ENCODE results near the gene NME7.
"Not testable (repeated sequence)": the region's sequence is repeated elsewhere in the genome, so short reads cannot be mapped to it uniquely, and the experiment has no call there.

The NME7 gene

DNA sequence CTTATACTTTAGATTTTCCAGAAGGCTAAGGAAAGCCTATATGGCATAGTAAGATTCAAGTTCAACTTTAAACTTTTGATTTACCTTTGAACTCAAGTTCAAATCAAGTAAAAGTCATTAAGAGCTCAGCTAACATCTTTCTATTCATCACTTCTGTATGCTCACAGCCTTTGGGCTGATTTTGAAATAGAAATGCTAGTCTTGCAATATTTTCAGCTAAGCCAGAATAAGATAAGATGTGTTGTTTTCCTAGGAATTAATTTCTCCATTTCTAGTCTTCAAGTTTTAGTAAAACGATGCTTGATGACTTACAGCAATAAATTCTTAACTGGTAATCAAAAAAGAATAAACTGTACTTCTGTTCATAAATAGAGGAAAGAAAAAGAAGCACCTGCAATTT, 225.5 kb downstream of the NME7 start:
- no peak overlapping the region for H3K4me3 ChIP-seq (ENCODE audit: low read depth, low read length)
- no peak for DNase-seq (ENCODE audit: low read depth)

DNA sequence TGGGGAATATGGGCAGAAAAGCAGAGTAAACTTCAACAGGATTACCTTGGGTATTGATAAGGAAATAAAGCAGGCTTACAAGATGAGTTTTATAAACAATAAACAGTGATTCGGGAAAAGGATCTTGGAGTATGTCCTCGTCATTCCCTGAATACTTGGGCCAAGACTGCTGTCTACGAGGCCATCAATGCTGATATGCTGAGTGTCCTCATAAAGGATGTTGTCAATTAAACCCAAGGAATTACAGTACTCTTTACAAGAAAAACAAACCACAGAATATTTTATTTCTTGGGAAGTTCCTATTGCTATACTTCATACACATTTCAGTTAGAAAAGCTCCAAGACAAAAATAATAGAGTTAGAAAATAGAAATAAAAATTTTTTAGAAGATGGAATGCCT, 226.2 kb downstream of the NME7 start:
- H3K4me3 ChIP-seq (ENCODE audit: low read depth, low read length) = no peak overlapping the region
- no peak for DNase-seq (ENCODE audit: low read depth)

DNA sequence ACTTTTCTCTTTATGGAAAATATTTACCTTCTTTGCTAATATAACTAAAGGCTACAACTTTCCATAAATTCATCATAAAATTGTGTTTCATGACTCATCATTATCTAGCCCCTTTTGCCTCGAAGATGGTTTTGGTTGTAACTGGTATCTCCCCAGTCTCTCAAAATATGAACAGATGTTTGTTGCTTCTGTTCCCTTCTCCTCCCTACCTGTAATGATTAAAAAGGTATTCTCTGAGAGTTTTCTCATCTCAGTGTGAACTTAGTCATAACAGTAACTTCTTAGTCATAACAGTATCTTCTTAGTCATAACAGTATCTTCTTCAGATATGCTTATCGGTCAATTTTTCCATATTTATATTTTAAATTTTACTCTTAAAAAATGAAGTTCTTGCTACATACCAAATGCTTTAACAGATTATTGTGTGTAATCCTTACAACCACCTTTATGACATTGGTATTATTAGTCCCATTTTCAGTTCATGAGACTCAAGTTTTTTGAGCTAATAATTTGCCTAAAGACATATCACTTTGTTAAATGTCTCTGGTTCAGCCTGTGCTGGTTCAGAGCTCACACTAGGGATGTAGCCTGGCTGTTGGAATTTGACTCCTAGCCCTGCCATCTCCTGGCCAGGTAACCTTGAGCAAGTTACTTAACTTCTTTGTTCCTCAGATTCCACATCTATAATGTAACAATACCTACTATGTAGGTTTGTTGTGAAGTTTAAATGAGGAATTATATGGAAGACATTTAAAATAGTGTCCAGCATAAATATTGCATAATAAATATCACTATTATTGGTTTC, 228.5 kb downstream of the NME7 start:
- H3K4me3 ChIP-seq (ENCODE audit: low read depth, low read length) = no peak overlapping the region
- no peak for DNase-seq (ENCODE audit: low read depth)

DNA sequence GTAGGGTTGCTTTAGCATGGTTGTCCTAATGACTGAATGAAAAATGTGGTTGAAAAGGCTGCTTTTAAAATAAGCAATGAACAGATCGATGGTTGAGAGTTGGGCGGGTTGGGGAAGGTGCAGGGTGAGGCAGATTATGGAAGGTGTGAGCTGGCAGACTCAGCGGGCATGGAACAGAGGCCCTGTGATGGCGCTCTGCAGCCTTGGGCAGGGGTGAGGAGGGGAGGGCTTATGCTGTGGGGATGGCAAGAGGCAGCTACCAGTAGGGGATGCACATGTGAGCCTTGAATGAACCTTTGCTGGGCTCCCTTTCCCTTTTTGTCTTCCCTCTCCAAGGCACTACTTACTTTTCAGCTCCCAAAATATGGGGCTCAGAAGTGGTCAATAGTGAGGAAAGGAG, 230.2 kb downstream of the NME7 start:
- no peak overlapping the region for H3K4me3 ChIP-seq (ENCODE audit: low read depth, low read length)
- no peak for DNase-seq (ENCODE audit: low read depth)

DNA sequence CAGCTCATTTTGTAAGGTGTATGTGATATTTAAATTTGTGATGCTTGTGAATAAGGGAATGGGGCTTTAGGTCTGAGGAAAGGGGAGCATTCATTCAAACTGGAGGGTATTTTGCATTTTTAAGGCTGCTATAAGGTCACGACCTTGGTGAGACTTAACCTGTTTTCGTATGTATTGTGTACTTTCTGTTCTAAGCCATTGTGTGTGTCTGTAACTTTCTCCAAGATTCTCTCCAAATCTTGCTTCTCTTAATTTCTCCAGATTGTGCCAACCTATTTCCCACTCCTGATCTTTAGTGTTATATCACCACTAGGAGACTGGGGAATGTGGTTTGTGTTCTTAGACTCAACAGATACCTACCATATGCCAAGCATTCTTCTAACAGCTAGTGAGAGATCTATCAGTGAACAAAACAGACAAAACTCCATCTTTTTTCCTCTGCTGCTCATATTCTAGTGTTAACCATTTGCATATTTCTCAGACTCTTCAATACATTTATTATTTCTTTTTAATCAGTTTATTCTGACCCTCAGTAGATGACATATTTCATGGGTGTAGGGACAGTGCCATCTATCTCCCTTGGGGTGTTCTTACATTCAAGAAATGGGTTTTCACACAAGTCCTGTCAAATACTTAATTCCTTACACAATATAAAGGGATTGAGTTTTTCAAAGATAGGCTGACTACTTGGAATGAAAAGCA, 233.6 kb downstream of the NME7 start:
- DNase-seq (ENCODE audit: low read depth) = no peak
- H3K4me3 ChIP-seq (ENCODE audit: low read depth, low read length) = no peak overlapping the region

DNA sequence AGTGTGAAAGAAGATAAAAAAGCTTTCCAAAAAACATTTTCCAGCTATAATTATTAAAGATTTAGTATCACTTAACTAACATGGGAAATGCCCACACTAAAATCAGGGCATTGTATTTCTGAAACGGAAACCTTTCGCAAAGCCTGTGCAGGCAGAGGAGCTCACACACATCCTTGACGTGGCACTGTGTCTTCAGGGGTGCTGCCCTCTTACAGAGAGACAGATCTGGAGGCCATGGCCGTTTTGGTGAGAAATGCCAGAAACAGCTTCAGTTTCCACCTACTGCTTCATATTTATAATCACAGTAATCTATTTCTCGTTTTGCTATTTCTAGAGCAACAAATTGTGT, 234.4 kb downstream of the NME7 start:
- DNase-seq (ENCODE audit: low read depth) = no peak
- H3K4me3 ChIP-seq (ENCODE audit: low read depth, low read length) = no peak overlapping the region

DNA sequence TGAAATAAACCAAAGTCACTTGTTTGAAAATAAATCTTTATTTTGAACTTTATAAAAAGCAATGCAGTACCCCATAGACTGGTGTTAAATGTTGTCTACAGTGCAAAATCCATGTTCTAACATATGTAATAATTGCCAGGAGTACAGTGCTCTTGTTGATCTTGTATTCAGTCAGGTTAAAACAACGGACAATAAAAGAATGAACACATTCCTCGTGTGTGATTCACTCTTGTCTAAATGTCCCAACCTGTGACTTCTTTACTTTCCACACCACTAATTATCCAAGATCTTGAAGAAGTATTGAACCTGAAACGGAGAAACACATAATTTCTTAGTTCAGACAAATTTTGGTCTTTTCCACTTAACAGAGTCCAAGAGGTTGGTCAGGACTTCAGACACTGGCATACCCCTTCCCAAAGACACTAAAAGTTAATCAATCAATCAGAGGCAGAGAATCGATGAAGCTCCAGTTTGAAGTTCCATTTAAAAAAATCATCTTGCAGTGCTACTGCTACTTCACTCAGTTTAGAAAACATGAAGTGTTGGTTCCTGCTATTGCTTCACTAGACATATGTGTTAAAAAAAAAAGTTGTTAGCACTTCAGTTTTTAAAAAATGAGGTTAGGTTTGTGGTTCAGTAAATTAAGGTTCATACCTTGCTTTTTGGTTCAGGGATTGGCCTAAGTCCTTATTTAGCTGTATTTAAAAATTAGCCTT, 234.9 kb downstream of the NME7 start:
- H3K4me3 ChIP-seq (ENCODE audit: low read depth, low read length) = no peak overlapping the region
- DNase-seq (ENCODE audit: low read depth) = no peak

DNA sequence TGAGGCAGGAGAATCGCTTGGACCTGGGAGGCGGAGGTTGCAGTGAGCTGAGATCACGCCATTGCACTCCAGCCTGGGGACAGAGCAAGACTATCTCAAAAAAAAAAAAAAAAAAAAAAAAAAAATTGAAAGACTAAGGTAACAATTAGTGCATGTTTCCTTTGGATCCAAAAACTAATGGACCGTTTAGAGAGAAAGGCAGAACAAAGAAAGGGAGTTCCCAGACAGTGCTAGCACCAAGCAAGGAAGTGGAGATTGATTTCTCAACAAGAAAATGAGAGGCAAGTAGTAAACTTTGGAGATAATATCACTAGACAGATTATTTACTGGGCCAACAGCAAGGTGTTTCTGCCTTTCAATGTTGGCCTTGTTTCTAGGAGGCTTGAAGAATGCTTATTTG, 236.9 kb downstream of the NME7 start:
- no peak overlapping the region for H3K4me3 ChIP-seq (ENCODE audit: low read depth, low read length)
- DNase-seq (ENCODE audit: low read depth) = no peak

DNA sequence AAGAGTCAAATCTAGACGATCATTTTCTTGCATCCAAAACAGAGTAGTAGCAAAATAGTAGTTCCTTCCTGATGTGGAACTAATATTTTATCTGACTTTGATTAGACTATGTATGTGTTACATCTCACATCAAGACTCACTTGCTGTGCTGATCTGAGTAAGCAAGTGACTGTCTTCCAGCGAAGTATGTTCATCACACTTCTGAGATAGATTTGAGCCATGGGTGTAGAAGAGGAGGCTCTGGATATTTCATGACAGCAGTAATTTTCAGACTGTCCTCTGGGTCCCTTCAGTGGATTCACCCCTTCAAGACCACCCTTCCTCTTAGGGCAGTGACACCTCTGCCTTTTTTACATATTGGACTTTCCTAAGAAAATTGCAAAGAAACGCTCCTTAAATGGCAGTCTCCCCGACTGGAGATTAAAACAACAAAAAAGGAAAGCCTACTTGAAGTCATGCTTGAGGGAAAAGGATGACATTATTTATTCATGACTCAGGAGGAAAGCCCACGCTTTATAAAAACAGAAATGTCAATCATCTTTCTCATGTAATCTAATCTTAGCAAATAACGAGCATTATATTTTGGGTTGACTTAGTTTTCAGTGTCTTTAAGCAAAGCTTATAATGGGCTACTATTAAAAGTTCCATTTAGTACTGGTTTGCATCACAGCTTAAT, 238.3 kb downstream of the NME7 start:
- DNase-seq (ENCODE audit: low read depth) = no peak
- no peak overlapping the region for H3K4me3 ChIP-seq (ENCODE audit: low read depth, low read length)

DNA sequence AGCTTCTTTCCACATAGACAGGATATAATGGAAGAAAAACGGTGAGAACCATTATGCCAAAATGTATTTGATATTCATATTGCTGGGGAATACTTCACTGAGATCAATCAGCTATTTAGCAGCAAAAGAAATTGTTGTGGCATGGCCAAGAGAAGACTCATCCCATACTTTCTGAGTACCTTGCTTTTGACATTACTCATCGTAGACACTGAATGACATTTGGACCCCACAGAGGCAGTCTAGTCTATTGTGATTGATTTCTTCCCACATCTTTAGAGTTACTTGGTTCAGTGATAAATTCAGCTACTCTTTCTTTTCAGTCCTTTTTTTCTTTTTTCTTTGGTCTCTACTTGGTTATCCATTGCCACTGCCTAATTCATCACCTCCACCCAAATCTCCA, 239.0 kb downstream of the NME7 start:
- H3K4me3 ChIP-seq (ENCODE audit: low read depth, low read length) = no peak overlapping the region
- no peak for DNase-seq (ENCODE audit: low read depth)

DNA sequence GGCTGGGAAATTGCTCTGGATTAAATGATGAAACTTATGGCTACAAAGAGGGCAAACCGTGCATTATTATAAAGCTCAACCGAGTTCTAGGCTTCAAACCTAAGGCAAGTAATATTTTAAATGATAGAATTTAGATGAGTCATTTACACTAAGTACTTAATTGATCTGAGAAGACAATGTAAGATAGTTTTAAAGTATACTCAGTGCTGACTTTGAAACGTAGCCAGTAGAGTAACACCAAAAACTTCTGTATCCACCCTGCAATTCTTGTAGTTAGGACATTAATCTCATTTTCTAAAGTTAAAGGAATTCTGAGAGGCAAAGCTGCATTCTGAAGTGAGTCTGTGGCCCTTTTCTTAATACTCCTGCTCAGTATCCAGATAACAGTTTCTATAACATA, 240.3 kb downstream of the NME7 start:
- H3K4me3 ChIP-seq (ENCODE audit: low read depth, low read length) = no peak overlapping the region
- no peak for DNase-seq (ENCODE audit: low read depth)

DNA sequence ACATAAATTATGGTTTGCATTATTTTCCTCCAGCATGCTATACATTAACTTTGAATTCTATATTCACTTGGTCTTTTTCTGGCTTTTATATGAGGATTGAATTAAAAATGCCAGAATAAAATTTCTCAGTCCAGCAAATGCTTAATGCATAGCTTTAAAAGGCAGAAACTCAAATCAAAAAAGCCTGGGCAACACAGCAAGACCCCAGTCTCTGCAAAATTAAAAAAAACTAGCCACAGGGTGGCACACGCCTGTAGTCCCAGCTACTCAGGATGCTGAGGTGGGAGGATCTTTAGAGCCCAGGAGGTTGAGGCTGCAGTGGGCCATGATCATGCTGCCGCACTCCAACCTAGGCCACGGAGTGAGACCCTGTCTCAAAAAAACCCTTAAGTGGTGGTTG, 241.3 kb downstream of the NME7 start:
- H3K4me3 ChIP-seq (ENCODE audit: low read depth, low read length) = no peak overlapping the region
- DNase-seq (ENCODE audit: low read depth) = no peak

DNA sequence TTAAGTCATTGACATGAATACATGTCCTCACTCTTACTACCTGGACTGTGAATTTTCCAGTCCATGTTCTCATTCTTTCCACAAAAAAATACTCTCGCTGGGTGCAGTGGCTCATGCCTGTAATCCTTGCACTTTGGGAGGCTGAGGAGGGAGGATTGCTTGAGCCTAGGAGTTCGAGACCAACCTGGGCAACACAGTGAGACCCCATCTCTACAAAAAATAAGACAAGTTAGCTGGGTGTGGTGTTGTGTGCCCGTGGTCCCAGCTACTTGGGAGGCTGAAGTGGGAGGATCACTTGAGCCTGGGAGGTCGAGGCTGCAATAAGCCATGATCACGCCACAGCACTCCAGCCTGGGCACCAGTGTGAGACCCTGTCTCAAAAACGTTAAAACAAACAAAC, 242.0 kb downstream of the NME7 start:
- not testable (repeated sequence) for H3K4me3 ChIP-seq (ENCODE audit: low read depth, low read length); DNase-seq (ENCODE audit: low read depth)

DNA sequence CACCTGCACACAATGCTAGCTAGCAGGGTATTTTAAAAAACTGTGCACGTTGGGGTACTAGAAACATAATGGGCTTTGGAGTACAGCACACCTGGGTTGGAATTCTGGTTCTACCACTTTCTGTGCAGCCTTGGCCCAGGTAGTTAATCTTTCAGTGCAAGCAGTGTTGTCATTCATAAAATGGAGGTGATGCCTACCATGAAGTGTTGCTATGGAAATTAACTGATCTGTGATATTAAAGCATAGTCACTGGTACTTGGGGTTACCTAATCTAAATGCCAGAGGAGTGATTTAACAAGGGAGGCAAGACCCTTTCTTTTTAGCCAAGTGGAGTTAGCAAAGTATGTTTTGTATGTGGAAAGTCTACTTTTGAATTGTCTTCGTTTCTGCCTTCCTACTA, 243.1 kb downstream of the NME7 start:
- no peak for DNase-seq (ENCODE audit: low read depth)
- no peak overlapping the region for H3K4me3 ChIP-seq (ENCODE audit: low read depth, low read length)

DNA sequence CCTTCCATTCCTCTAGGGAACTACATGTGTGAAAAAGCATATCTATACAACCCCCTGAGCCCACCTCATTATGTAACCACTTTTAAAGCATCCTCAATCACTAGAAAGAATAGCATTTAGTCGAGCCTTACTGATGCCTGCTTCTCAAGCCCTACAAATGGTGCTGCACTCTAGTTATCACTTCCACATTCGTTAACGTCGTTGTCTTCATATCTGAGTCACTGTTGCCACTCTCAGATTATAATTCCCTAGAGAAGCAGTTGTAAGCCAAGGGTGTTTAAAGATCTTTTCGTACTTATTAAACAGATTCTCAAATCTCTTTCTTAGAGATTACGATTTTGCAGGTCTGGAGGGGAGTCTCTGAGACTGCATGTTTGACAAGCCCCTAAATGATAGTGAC, 244.6 kb downstream of the NME7 start:
- no peak for DNase-seq (ENCODE audit: low read depth)
- no peak overlapping the region for H3K4me3 ChIP-seq (ENCODE audit: low read depth, low read length)

DNA sequence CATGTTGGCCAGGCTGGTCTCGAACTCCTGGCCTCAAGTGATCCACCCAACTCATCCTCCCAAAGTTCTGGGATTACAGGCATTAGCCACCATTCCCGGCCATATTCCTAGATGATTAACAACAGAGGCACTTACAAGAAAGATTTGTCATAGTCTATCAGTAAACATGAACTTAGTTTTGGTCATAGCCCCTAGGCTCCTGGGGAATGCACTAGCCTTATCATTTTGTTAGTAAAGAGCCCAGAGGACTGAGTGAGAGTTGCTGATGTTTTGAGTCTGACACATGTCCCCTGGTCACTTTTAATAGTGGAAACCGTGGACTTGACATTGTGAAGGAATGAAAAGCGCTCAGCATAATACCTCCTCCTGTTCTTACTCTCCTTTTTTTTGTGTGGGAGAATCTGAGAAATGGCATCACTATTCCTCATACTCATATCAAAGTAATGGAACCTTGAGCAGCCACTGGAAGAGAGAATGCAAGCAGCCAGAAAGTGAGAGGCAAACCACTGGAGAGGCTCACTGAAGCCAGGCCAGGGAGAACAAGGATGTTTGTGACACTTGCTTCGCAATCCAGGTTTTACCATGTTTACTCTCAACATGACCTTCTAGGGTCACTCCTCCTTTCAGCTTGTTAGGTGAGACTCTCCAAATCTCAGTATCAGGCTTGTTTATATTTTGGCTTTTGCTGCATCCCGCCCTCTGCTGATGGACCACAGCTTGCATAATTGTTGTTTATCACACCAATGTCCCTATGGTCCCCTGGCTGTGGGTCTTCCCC, 246.3 kb downstream of the NME7 start:
- DNase-seq (ENCODE audit: low read depth) = no peak
- H3K4me3 ChIP-seq (ENCODE audit: low read depth, low read length) = no peak overlapping the region

DNA sequence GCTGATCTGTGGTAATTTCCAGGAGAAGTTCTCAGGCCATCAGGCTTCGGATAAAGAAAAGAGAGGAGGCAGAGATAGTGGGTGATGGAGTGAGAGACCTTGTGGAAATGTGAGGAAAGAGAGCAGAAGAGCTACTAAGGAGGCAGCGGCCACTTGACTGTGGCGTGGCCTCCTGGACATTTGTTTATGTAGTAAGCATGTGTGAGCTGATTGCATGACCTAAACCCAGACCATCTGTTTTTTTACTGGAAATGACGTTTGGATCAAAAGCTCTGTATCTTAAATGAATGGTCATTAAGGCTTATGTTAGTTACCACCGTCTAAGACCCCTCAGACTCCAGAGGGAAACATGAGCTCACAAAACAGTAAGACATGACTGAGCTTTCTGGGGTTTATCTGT, 247.5 kb downstream of the NME7 start:
- no peak for DNase-seq (ENCODE audit: low read depth)

DNA sequence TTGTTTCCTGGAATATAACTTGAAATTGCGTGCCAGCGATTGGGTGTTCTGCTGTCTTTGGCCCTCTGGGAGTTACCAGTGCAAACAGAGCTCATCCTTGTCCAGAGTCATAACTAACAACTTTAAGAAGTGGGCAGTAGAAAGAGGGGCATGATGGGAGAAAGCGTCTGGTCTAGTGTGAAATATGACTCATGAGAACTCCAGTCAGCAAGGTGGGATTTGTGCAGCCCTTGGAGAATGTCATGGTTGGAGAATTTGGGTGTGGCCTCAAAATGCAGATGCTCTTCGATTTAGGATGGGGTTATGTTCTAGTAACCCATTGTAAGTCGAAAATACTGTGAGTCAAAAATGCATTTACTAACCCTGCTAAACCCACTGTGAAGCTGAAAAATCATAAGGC, 248.2 kb downstream of the NME7 start:
- DNase-seq (ENCODE audit: low read depth) = peak; percentile 32
- H3K4me3 ChIP-seq (ENCODE audit: low read depth, low read length) = no peak overlapping the region

More for the DNA sequence above, 247.5 kb downstream of the NME7 start:
- H3K4me3 ChIP-seq (ENCODE audit: low read depth, low read length) = no peak overlapping the region

DNA sequence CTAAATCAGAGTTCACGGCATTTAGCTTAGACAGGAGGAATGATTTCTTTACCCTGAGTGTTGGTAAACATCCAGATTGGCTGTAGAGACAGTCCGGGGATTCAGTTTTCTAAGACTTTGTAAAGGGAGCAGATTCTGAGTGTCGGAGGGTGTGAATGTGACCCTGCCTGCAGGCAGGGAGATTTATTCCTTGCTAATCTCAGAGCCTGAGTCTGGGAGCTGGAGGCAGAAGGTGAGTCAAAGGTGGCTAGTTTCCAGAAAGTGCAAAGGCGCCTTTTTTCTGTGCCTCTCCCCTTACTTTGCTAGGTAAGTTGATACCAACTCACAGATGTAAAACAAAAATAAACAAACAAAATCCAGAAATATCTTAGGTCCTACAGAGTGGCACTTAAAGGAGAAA, 249.4 kb downstream of the NME7 start:
- DNase-seq (ENCODE audit: low read depth) = no peak
- no peak overlapping the region for H3K4me3 ChIP-seq (ENCODE audit: low read depth, low read length)
